ENCODE results near the gene FOXF1.

FOXF1 gene
- long read RNA-seq, donor 1 = 0 reads
- long read RNA-seq, donor 2 = 0 reads
- long read RNA-seq, donor 3 = 0 reads
- long read RNA-seq, donor 4 = 0 reads
- long read RNA-seq, donor 5 = 0 reads
- long read RNA-seq, donor 6, partial matches to known transcripts = 0 of 1 reads
- long read RNA-seq, donor 6, other reads (novel, unspliced or antisense) = 0 of 1 reads
- long read RNA-seq, donor 7 = 0 reads
- long read RNA-seq, donor 8 = 0 reads

- peak; percentile 77 for DNase-seq
Measured at GRCh38 chr16:86510465-86511261, at the start of gene FOXF1. TSS of gene FOXF1 (plus strand) at chr16:86510527. CDS start at chr16:86510570, 43 bp downstream.

DNA sequence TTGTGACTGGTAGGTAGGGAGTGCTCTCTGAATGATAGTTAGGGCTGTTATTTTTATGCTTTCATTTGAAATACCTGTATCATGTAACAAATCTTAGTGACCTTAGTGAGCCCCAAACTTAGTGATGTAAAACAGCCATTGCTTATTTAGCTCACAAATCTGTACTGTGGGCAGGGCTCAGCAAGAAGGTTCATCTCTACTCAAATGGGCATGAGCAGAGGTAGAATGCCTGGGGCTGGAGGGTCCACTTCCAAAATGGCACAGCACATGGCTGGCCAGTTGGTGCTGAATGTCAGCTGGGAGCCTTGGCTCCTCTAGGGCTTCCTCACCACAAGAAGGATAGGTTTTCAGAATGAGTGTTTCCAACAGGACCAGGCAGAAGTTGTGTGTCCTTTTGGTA lies 49.3 kb upstream of the FOXF1 start:
- DNase-seq = no peak

DNA sequence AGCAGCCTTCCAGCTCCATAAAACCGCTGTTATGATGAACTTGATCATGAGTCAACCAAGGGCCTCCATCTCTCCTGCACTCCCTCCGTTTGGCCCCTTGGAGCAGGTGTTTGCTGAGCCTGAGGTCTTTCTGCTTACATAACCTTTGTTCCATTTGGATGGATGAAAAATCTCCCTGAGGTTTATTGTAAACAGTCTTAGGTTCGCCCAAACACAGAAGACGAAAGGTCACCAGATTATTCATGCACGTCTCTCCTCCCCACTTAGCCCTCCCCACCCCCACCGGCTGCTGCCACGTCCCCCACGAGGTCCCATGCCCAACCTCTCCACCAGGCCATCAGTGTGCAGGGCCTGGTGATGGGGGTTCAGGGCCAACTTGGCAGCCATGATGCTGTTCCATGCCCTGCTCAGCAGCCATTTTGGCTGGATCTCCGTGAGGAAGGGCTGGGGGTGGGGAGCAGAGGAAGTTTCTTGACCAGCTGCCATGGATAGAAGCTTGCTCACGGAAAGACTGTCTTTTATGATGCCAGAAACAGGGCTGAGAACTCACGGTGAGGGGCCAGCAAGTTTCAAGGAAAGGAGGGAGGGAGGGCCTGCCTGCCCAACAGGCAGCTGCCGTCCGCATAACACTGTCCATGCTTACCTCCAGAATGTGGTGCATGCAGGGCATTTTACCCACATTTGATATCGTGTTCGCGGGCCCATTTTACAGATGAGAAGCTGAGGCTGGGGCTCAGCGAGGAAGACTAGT lies 47.8 kb upstream of the FOXF1 start:
- no peak for DNase-seq

- DNase-seq = no peak
Measured at GRCh38 chr16:86464044-86464443, 46.3 kb upstream of the FOXF1 start.

DNA sequence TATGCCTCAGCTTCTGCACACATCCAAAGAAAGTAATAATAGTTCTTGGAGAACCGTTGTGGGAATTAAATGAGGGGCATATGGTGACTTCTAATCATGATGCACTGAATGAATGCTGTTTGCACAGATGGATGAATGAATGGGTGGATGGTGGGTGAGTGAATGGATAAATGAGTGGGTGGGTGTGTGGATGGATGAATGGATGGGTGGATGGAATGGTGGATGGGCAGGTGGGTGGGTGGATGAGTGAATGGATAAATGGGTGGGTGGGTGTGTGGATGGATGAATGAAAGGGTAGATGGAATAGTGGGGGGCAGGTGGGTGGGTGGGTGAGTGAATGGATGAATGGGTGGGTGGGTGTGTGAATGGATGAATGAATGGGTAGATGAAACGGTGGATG lies 44.9 kb upstream of the FOXF1 start:
- DNase-seq = no peak

- DNase-seq = no peak
Measured at GRCh38 chr16:86466696-86467406, 43.5 kb upstream of the FOXF1 start.

DNA sequence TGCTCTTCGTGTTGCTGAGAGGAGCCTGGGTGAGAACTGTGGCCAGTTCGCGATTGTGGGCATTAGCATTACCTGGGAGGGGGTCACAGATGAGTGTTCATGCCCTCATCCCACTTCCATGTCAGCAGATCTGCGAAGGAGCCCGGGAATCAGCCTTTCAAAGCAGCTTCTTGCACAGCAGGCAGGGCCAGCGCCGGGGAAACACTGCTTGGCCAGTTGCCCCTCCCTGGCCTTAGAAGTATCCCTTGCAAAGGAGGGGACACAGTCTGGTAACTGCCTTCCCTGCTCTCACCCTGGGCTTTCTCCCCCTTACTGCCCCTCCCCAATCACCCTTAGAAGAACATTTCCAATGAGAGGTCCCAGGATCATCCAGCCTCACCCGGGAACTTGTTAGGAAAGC lies 42.8 kb upstream of the FOXF1 start:
- no peak for DNase-seq

GRCh38 chr16:86470964-86471363 lies 39.4 kb upstream of the FOXF1 start:
- no peak for DNase-seq

DNA sequence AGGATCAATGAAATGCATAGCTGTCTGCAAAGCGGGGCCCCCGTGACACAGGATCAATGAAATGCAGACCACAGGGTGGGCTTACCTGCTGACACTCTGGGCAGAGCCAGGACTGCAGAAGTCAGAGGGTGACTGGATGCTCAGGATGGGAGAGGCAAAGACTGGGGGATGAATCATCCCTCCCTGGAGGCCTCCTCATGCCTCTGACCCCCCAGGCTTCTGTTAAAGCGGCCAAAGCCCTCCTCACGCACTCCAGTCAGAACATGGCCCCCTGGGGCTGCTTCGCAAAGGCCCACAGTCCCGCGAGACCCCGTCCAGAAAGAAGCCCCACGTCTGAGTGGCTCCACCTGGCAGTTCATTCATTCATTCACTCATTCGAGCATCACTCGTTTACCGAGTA lies 38.4 kb upstream of the FOXF1 start:
- no peak for DNase-seq

- no peak for DNase-seq
Measured at GRCh38 chr16:86472366-86472765, 38.0 kb upstream of the FOXF1 start.

GRCh38 chr16:86476956-86477534 lies 33.3 kb upstream of the FOXF1 start:
- DNase-seq = no peak

DNA sequence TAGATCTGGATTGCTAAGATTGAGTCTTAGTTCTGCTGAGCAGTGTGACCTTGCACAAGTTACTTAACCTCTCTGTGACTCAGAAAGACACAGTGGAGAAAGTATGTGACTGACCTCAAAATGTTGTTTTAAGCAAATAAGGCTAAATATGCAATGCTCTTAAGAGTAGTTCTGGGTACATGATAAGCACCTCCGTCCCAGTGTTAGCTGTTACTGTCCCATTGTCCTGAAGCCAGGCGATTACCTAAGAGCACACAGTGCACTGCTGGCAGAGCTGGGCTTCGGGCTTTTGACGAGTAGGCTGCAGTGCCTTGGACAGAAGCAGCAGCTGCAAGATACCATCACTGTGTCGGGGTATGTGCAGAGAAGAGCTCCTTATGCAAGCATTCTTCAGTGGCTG lies 32.7 kb upstream of the FOXF1 start:
- DNase-seq = no peak

DNA sequence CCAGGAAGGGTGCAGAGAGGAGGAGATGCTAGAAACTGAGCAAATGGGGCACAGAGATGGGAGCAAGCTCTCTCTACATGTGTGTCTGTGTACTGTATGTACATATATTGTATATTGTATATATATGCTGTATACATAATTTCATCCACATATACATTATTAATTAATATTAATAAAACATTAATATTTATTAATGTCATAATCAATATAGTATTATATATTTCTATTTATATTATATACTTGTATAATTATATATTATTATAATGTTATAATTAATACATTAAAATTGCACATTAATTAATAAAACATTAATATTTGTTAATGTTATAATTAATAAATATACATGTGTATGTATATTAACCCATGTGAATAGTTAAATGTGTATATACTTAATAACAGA lies 31.5 kb upstream of the FOXF1 start:
- DNase-seq = no peak

GRCh38 chr16:86479419-86479818 lies 30.9 kb upstream of the FOXF1 start:
- no peak for DNase-seq

GRCh38 chr16:86480444-86480843 lies 29.9 kb upstream of the FOXF1 start:
- no peak for DNase-seq

GRCh38 chr16:86481607-86482006 lies 28.7 kb upstream of the FOXF1 start:
- no peak for DNase-seq

- no peak for DNase-seq
Measured at GRCh38 chr16:86484240-86484639, 26.1 kb upstream of the FOXF1 start.

GRCh38 chr16:86485746-86486145 lies 24.6 kb upstream of the FOXF1 start:
- no peak for DNase-seq

- DNase-seq = no peak
Measured at GRCh38 chr16:86490859-86491639, 19.3 kb upstream of the FOXF1 start.

GRCh38 chr16:86491640-86492023 lies 18.7 kb upstream of the FOXF1 start:
- DNase-seq = no peak

DNA sequence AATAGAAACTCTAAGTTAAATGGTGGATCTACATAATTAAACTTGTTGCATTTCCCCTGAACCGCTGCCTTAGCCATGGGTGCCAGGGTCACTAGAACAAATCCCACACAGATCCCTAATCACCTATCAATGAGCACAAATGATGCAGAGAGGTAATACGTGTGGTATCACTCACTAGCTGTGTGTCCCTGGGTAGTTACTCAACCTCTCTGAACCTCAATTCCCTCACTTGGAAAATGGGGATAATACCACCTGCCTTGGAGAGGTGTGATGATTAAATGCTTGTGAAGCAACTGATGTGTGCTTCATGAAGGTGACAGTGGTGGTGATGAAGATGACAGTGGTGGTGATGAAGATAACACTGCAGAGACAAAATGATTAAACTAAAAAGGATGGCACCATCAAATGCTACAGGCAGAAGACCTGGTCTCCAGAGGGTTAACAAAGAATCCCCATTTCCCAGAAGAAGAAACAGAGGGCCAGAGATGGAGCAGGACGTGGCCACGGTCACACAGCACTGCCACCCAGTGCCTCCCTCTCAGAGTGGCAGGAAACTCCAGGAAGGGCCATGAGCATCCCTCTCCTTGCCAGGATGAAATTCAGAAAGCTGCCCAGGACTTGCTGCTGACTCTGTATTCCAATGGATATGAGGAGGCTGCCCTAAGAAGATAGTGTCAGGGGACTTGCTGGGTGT lies 17.9 kb upstream of the FOXF1 start:
- no peak for DNase-seq
